Activated naive CD4-positive, alpha-beta T cell treated with anti-CD3 and anti-CD28 coated beads, Interleukin-2, amount 10 ng/mL, durations not matched to agents 7 days and 5 days (primary cell): ENCODE results near the gene SLC5A4.
"Not testable (repeated sequence)": the region's sequence is repeated elsewhere in the genome, so short reads cannot be mapped to it uniquely, and the experiment has no call there.

Experiments used
- CTCF ChIA-PET: fragments of 350-600 bp; sonication (Branson Sonifier 250); formaldehyde crosslinking; loops from one replicate; lab custom pipeline; 2021; ENCODE audit warnings: antibody characterized with exemption; lab: Charles Lee
- DNase-seq: peaks from one replicate; pipeline ENCODE4 v3.0.0-alpha.2; 2020
- H3K27ac Mint-ChIP-seq: one replicate; pipeline ENCODE4 v1.8.0; 2021; ENCODE audit warnings: mild to moderate bottlenecking, moderate library complexity, mixed read lengths
- H3K27me3 Mint-ChIP-seq: one replicate; pipeline ENCODE4 v1.8.0; 2021; ENCODE audit warnings: mild to moderate bottlenecking, mixed read lengths
- H3K36me3 Mint-ChIP-seq: one replicate; pipeline ENCODE4 v1.8.0; 2021; ENCODE audit warnings: mixed read lengths
- H3K4me1 Mint-ChIP-seq: one replicate; pipeline ENCODE4 v1.8.0; 2021; ENCODE audit warnings: mixed read lengths
- H3K4me3 Mint-ChIP-seq: one replicate; pipeline ENCODE4 v1.8.0; 2021; ENCODE audit warnings: mild to moderate bottlenecking, moderate library complexity, mixed read lengths
- H3K9me3 Mint-ChIP-seq: one replicate; pipeline ENCODE4 v1.8.0; 2021; ENCODE audit warnings: mixed read lengths

Gene SLC5A4

DNA sequence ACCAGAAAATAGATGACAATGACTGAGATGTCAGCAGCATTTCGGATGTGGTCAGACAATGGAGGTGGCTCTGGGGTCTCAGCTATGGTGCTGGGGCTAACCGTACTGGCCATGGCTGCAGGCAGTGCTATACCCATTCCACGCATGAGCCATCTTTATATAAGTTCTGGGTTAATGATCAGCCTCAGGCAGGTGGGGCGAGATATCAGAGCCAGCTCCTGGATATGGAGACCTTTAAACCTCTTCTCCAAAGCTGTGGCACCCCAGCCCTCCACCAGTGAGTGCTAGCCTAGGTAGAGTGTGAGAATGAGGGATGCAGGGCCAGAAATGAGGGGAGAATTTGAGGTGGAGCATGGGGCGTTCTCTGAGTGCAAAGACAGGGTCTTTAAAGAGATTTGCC, at the start of gene SLC5A4:
Gene SLC5A4 (minus strand): TSS at position 131 of the 400 bp plus-strand sequence. CDS start 18 bp downstream, at position 113.
- peaks cover 5% of the 10 kb centered on the region for H3K4me1 Mint-ChIP-seq
- no peak for DNase-seq
- no peaks in the 10 kb centered on the region for H3K36me3 Mint-ChIP-seq
- H3K4me3 Mint-ChIP-seq = no peak within 1 kb of the TSS
- peaks cover 28% of the 10 kb centered on the region for H3K27me3 Mint-ChIP-seq
- CTCF ChIA-PET = interaction anchor here (1.1 kb wide), 1 partner anchor 11 kb away, joined by 5 read pairs; no protein-coding TSS in a partner anchor
- H3K9me3 Mint-ChIP-seq = no peaks in the 10 kb centered on the region
- no peak within 1 kb of the TSS for H3K27ac Mint-ChIP-seq

DNA sequence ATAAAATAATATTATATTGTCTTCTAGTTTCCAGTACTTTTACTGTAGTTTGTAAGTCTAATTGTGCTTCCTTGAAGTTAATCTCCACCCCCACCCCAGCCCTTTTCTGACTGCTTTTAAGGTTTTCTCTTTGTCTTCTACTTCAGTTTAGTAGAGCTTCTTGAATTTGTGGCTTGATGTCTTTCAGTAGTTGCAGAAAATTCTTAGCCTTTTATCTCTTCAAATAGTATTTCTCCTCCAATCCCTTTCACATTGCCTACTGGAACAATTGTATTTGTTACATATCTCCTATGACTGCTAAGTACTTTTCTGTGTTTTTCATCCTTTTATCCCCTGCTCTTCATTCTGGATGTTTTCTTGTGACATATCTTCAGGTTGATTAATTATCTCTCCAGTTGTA, 38.8 kb upstream of the SLC5A4 start:
- H3K27ac Mint-ChIP-seq, CTCF ChIA-PET, DNase-seq, H3K27me3 Mint-ChIP-seq, H3K4me1 Mint-ChIP-seq, H3K9me3 Mint-ChIP-seq, H3K4me3 Mint-ChIP-seq, H3K36me3 Mint-ChIP-seq: not testable (repeated sequence)

DNA sequence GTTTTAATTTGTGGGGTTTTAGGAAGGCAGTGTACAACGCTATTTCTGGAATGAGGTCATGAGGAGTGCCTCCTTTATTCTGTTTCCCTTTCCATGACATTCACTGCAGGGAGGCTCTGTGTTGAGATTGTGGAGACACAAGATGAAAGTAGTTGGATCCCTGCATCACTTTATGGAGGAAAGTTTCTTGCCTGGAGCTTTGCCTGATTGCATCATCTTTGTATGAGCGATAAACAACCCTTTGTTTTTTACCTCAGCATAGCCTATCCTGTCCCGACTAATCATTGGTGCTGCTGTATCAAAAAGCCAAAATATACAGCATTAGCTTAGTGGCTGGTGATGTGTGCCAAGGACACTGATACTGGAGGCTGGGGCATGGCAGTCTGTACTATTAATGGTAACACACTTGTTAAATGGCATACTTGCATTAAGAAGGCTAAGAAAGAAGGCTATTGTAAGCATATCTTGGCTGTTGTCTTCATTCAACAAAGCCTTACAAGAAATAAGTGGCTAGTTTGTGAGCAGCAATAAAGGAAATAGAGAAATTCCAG, 31.2 kb upstream of the SLC5A4 start:
- Mint-ChIP-seq H3K27ac (no peak overlapping the region), H3K27me3 (peaks cover 13% of the 10 kb centered on the region), H3K4me1 (no peaks in the 10 kb centered on the region), H3K36me3 (no peaks in the 10 kb centered on the region), H3K9me3 (no peaks in the 10 kb centered on the region), H3K4me3 (no peak overlapping the region)
- no peak for DNase-seq
- CTCF ChIA-PET = no interaction called here

DNA sequence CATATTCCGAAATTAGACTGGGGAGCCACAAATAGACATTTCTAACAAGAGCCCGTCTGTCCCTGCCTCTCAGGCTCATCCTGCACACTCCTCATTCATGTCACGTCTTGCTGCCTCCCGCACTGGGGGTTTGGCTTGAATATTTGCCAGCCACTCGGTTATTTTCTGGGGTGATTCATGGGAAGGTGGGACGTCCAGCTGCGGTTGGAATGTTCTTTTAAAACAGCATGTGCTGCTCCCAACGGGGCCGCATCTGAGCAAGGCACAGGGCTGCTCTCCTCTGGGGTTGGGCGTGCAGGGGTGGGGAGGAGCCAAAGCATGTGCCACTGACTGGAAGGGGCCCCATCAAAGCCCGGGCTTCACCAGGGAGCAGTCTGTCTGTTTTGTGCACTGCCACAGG, 25.9 kb upstream of the SLC5A4 start:
- no peaks in the 10 kb centered on the region for H3K4me1 Mint-ChIP-seq
- H3K9me3 Mint-ChIP-seq = no peaks in the 10 kb centered on the region
- DNase-seq = no peak
- H3K4me3 Mint-ChIP-seq = no peak overlapping the region
- CTCF ChIA-PET = no interaction called here
- no peaks in the 10 kb centered on the region for H3K36me3 Mint-ChIP-seq
- H3K27me3 Mint-ChIP-seq = peaks cover 24% of the 10 kb centered on the region
- no peak overlapping the region for H3K27ac Mint-ChIP-seq

DNA sequence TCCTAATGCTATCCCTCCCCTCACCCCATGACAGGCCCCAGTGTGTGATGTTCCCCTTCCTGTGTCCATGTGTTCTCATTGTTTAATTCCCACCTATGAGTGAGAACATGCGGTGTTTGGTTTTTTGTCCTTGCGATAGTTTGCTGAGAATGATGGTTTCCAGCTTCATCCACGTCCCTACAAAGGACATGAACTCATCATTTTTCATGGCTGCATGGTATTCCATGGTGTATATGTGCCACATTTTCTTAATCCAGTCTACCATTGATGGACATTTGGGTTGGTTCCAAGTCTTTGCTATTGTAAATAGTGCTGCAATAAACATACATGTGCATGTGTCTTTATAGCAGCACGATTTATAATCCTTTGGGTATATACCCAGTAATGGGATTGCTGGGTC, 20.2 kb upstream of the SLC5A4 start:
- DNase-seq, H3K4me1 Mint-ChIP-seq, H3K4me3 Mint-ChIP-seq, H3K27ac Mint-ChIP-seq, H3K27me3 Mint-ChIP-seq, H3K36me3 Mint-ChIP-seq, H3K9me3 Mint-ChIP-seq, CTCF ChIA-PET: not testable (repeated sequence)

DNA sequence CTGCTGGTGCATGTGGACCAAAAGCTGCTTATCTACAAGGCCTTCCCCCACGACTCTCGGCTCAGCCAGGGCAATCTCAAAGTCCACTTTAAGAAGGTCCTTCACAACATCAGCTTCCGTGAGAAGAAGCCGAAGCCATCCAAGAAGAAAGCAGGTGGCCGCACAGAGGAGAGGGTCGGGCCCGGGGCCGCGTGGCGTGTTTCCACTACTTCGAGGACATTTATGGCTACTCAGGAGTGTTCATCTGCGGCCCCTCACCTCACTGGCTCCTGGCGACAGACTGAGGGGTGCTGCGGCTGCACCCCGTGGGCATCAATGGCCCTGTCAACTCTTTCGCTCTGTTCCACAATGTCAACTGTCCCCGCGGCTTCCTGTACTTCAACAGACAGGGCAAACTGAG, 16.2 kb upstream of the SLC5A4 start:
- H3K9me3 Mint-ChIP-seq = no peaks in the 10 kb centered on the region

DNA sequence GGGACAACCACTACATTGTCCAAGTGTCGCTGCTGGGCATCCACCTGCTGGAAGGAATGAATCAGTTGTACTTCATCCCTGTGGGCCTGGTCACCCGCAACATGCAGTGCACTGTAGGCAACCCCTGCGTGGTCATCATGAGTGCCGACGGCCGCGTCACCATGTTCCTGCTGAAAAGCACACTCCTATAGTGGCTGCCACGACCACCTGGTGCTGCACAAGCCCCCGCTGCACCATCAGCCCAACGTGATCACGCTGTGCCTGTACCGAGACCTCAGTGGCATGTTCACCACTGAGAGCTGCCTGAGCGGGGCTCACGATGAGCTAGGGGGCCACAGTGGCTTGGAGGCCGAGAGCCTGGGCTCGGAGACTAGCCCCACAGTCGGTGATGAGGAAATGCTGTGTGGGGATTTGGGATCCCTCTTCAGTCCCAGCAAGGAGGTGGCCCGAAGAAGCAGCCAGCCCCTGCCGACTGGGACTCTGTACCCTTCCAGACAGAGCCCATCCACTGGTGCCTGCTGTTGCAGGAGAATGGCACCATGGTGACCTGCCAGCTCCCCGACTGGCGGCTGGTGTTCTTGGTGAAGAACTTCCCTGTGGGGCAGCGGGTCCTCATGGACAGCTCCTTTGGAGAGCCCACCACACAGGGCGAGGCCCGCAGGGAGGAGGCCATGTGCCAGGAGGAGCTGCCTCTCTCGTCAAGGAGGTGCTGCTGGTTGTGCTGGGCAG, 15.7 kb upstream of the SLC5A4 start:
- peaks cover 6% of the 10 kb centered on the region for H3K4me1 Mint-ChIP-seq
- no peaks in the 10 kb centered on the region for H3K9me3 Mint-ChIP-seq
- no peaks in the 10 kb centered on the region for H3K36me3 Mint-ChIP-seq
- no peak overlapping the region for H3K4me3 Mint-ChIP-seq
- CTCF ChIA-PET = no interaction called here
- H3K27me3 Mint-ChIP-seq = no peaks in the 10 kb centered on the region
- no peak for DNase-seq
- no peak overlapping the region for H3K27ac Mint-ChIP-seq

More for the DNA sequence above, 16.2 kb upstream of the SLC5A4 start:
- no peak overlapping the region for H3K4me3 Mint-ChIP-seq
- H3K27ac Mint-ChIP-seq = no peak overlapping the region
- H3K4me1 Mint-ChIP-seq = peaks cover 1% of the 10 kb centered on the region
- no peaks in the 10 kb centered on the region for H3K36me3 Mint-ChIP-seq
- no peak for DNase-seq
- H3K27me3 Mint-ChIP-seq = no peaks in the 10 kb centered on the region
- CTCF ChIA-PET = no interaction called here

DNA sequence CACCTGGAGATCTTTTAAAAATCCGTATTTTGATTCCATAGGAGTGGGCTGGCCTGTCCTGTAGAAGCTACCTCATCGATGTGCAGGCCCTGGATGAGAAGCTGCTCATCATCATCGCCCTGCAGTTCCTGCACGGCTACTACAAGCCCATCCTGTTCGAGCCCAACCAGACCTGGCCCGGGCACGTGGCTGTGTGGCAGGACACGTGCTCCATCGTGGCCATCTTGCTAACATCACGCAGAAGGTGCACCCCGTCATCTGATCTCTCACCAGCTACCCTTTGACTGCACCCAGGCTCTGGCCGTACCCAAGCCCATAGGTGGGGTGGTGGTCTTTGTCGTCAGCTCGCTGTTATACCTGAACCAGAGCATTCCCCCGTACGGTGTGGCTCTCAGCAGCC, 14.2 kb upstream of the SLC5A4 start:
- Mint-ChIP-seq H3K9me3 (no peaks in the 10 kb centered on the region), H3K36me3 (no peaks in the 10 kb centered on the region), H3K27ac (no peak overlapping the region), H3K4me1 (peaks cover 6% of the 10 kb centered on the region), H3K4me3 (no peak overlapping the region), H3K27me3 (no peaks in the 10 kb centered on the region)
- no peak for DNase-seq
- CTCF ChIA-PET = no interaction called here

DNA sequence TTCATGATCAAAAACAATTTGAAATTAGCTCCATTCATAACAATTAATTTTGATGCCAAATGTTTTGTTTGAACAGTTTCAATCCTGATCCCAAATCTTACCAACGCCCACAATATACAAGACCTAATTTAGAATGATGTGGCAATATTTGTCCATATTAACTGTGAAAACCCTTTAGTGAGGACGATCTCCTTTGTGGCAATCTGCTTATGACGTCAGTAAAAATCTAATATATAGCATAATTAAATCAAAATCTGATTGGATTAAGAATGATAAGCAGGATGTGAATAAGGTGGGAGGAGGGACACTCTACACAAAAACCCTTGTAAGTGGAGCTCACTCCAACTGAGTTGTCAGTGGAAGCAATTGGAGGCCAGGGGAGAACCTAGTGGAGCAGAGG, 11.9 kb upstream of the SLC5A4 start:
- Mint-ChIP-seq H3K27me3 (no peaks in the 10 kb centered on the region), H3K27ac (no peak overlapping the region), H3K4me3 (no peak overlapping the region), H3K9me3 (no peaks in the 10 kb centered on the region), H3K36me3 (no peaks in the 10 kb centered on the region), H3K4me1 (peaks cover 6% of the 10 kb centered on the region)
- DNase-seq = no peak
- CTCF ChIA-PET = interaction anchor here (0.7 to 2.4 kb wide), 12 partner anchors 10 to 599 kb away, joined by 3 to 14 read pairs (median 4); no protein-coding TSS in a partner anchor

DNA sequence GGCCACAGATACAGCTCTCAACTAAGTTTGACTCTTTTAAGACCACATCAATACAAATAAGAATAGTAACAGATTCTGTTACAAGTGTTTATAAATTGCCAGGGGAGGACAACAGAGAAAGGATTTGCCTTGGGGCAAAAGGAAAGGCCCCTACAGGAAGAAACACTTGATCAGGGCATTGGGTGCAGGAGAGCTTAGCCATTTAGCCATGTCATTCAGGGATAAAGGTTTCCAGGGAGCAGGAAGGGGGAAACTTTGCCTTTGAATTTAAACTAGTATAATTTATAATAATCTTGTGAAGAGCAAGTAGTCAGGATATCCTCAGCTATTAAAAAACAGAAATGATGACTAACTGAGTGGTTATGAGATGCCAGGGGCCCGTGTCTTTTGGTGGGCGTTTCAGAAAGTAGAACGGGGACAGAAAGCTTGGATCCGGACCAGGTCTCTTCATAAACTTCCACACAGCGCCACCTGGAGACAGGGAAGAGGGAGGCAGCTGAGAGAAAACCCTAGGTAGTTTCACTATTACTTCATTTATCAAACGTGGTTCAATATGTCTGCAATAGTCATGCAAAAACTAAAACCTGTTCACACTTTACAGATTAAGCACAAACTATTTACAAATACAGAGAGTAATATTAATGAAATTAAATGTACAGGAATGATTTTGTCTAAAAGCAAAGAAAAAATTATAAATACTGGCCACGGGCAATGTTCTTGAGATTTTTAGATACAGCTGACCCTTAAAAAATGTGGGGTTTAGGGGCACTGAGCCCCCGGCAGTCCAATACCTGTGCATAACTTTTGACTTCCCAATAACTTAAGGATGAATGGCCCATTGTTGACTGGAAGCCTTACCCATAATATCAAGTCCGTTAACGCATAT, 11.0 kb upstream of the SLC5A4 start:
- H3K27ac Mint-ChIP-seq = no peak overlapping the region

DNA sequence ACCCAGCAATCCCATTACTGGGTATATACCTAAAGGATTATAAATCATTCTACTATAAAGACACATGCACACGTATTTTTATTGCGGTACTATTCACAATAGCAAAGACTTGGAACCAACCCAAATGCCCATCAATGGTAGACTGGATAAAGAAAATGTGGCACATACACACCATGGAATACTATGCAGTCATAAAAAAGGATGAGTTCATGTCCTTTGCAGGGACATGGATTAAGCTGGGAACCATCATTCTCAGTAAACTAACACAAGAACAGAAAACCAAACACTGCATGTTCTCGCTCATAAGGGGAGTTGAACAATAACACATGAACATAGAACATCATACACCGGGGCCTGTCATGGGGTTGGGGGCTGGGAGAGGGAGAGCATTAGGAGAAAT, 8.5 kb upstream of the SLC5A4 start:
- H3K36me3 Mint-ChIP-seq, H3K4me1 Mint-ChIP-seq, H3K27ac Mint-ChIP-seq, H3K4me3 Mint-ChIP-seq, H3K27me3 Mint-ChIP-seq, H3K9me3 Mint-ChIP-seq, CTCF ChIA-PET, DNase-seq: not testable (repeated sequence)

More for the DNA sequence above, 11.0 kb upstream of the SLC5A4 start:
- H3K4me3 Mint-ChIP-seq = no peak overlapping the region
- CTCF ChIA-PET = interaction anchor here (0.6 to 2.4 kb wide), 20 partner anchors 8 to 598 kb away, joined by 3 to 14 read pairs (median 4); partner anchors contain the start of gene SLC5A4
- peak; percentile 78 for DNase-seq
- H3K36me3 Mint-ChIP-seq = no peaks in the 10 kb centered on the region
- H3K9me3 Mint-ChIP-seq = no peaks in the 10 kb centered on the region
- peaks cover 6% of the 10 kb centered on the region for H3K4me1 Mint-ChIP-seq
- peaks cover 3% of the 10 kb centered on the region for H3K27me3 Mint-ChIP-seq

DNA sequence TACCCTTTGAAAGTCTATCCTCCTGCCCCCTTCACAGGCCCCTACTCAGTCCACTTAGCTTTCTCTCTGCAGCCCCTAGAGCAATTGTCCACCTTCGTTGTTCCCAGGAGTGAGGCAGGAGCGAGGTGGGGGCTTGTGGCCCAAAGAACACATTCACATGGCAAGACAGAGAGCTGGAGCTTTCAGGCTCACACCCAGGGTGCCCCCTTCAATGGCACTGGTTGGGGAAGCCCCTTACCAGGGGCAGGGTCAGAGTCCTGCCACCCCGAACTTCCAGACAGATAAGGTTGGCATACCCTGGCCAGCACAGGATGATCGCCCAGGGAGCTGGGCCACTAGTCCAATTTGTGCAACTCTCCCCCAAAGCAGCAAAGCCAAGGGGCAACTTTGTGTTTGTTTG, 6.2 kb upstream of the SLC5A4 start:
- H3K27me3 Mint-ChIP-seq = peaks cover 16% of the 10 kb centered on the region
- H3K36me3 Mint-ChIP-seq = no peaks in the 10 kb centered on the region
- CTCF ChIA-PET = no interaction called here
- no peak for DNase-seq
- H3K9me3 Mint-ChIP-seq = no peaks in the 10 kb centered on the region
- H3K4me1 Mint-ChIP-seq = peaks cover 4% of the 10 kb centered on the region
- H3K4me3 Mint-ChIP-seq = no peak overlapping the region
- H3K27ac Mint-ChIP-seq = no peak overlapping the region

DNA sequence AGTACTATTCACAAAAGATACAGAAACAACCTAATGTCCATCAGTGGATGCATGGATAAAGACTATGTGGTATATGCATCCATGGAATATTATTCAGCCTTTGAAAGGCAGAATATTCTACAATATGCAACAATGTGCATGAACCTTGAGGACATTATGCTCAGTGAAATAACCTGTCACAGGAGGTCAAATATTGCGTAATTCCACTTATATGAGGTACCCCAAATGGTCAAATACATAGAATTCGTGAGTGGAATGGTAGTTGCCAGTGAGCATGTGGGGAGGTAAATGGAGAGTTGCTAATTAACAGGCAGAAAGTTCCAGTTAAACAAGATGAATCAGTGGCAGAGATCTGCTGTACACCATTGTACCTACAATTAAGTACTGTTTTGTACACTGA, 3.6 kb upstream of the SLC5A4 start:
- no peak overlapping the region for H3K4me3 Mint-ChIP-seq
- no peaks in the 10 kb centered on the region for H3K36me3 Mint-ChIP-seq
- peaks cover 5% of the 10 kb centered on the region for H3K4me1 Mint-ChIP-seq
- no peaks in the 10 kb centered on the region for H3K9me3 Mint-ChIP-seq
- peaks cover 31% of the 10 kb centered on the region for H3K27me3 Mint-ChIP-seq
- CTCF ChIA-PET = no interaction called here
- DNase-seq = no peak
- H3K27ac Mint-ChIP-seq = no peak overlapping the region

DNA sequence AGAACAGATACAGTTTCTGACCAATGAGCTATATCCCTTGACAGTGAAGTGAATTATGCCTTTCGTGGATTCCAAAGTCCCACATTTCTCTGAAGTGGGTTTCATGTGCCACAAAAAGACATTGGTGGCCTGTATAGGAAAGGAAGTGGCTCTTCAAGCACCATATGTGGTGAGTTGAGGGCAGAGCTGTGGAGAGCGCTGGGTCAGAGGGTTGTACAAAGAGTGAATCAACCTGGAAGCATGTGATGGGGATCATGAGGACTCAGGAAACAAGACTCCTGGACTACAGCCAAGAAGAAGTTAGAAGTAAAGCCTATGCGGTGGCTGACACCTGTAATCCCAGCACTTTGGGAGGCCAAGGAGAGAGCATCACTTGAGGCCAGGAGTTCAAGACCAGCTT, 579 bp upstream of the SLC5A4 start:
- H3K27ac Mint-ChIP-seq = no peak overlapping the region
- CTCF ChIA-PET = interaction anchor here (1.1 kb wide), 1 partner anchor 10 kb away, joined by 5 read pairs; no protein-coding TSS in a partner anchor
- peaks cover 27% of the 10 kb centered on the region for H3K27me3 Mint-ChIP-seq
- H3K4me1 Mint-ChIP-seq = peaks cover 5% of the 10 kb centered on the region
- no peak overlapping the region for H3K4me3 Mint-ChIP-seq
- H3K9me3 Mint-ChIP-seq = no peaks in the 10 kb centered on the region
- H3K36me3 Mint-ChIP-seq = no peaks in the 10 kb centered on the region
- no peak for DNase-seq
